Smooth muscle cell (in vitro differentiated cells): ENCODE measurements around the gene ACAD10. TPM values are rescaled to one million over a fixed set of nuclear protein-coding genes. Genes with fewer than 3 reads are reported as not detected.

Source experiments
- DNase-seq: peaks from one replicate; lab custom pipeline; 2025; ENCODE audit not compliant: unreplicated experiment; lab: John Stamatoyannopoulos, UW
- H2AFZ ChIP-seq: fragments of 200-600 bp; sonication (generic); 2 replicates; pipeline ENCODE4 v1.6.0; 2016; ENCODE audit warnings: antibody characterized with exemption, low read depth, mild to moderate bottlenecking
- H3F3A ChIP-seq: fragments of 200-600 bp; sonication (generic); 2 replicates; pipeline ENCODE4 v1.6.0; 2017; ENCODE audit warnings: antibody characterized with exemption, low read depth
- H3K27ac ChIP-seq: fragments of 200-600 bp; sonication (generic); 2 replicates; pipeline ENCODE4 v1.5.1; 2016; ENCODE audit warnings: low read depth, mild to moderate bottlenecking
- H3K27me3 ChIP-seq: fragments of 200-600 bp; sonication (generic); 2 replicates; pipeline ENCODE4 v1.6.1; 2016; ENCODE audit warnings: low read depth, mild to moderate bottlenecking
- H3K36me3 ChIP-seq: fragments of 200-600 bp; sonication (generic); 2 replicates; pipeline ENCODE4 v1.5.1; 2016; ENCODE audit warnings: low read depth
- H3K4me1 ChIP-seq: fragments of 200-600 bp; sonication (generic); 2 replicates; pipeline ENCODE4 v1.5.1; 2016; ENCODE audit warnings: low read depth
- H3K4me2 ChIP-seq: fragments of 200-600 bp; sonication (generic); 2 replicates; pipeline ENCODE4 v1.6.0; 2016; ENCODE audit warnings: mild to moderate bottlenecking
- H3K4me3 ChIP-seq: fragments of 200-600 bp; sonication (generic); 2 replicates; pipeline ENCODE4 v1.5.1; 2016; ENCODE audit warnings: mild to moderate bottlenecking
- H3K79me2 ChIP-seq: fragments of 200-600 bp; sonication (generic); 2 replicates; pipeline ENCODE4 v1.6.0; 2016; ENCODE audit warnings: low read depth, mild to moderate bottlenecking
- H3K9ac ChIP-seq: fragments of 200-600 bp; sonication (generic); 2 replicates; pipeline ENCODE4 v1.6.0; 2016; ENCODE audit warnings: low read depth
- H3K9me3 ChIP-seq: fragments of 200-600 bp; sonication (generic); replicated peaks from 2 replicates; pipeline ENCODE4 v1.5.1; 2016; ENCODE audit warnings: low read depth
- H4K20me1 ChIP-seq: fragments of 200-600 bp; sonication (generic); 2 replicates; pipeline ENCODE4 v1.6.0; 2016; ENCODE audit warnings: low read depth
- WGBS: methylation state at CpG from one replicate; pipeline ENCODE4 v1.1.7; 2016; ENCODE audit warnings: low lambda C conversion rate; 5-methylcytosine and 5-hydroxymethylcytosine counted together
- polyA plus RNA-seq: library from polyadenylated mRNA; unstranded; fragments of >200 nt; fragmentation: Nextera tagmentation; extraction: Ambion mirVana; gene quantifications from 2 replicates; pipeline ENCODE4 v1.2.1, GENCODE V29; 2016
- total RNA-seq: library from RNA; depleted of rRNA; stranded (reverse); fragments of >200 nt; gene quantifications from 2 replicates; pipeline ENCODE4 v1.2.3, GENCODE V29; 2014
- TF ChIP-seq, protein P1 (sequence below): fragments of 200-600 bp; sonication (generic); IDR thresholded peaks from 2 replicates; pipeline ENCODE4 v1.5.1; 2017; ENCODE audit warnings: borderline replicate concordance, mild to moderate bottlenecking, antibody characterized with exemption; ENCODE audit not compliant: insufficient read depth, poor library complexity, severe bottlenecking

ACAD10 gene
- total and polyA plus RNA-seq, 2 experiments from 2014 or later: 13.4 to 14.9 TPM

DNA sequence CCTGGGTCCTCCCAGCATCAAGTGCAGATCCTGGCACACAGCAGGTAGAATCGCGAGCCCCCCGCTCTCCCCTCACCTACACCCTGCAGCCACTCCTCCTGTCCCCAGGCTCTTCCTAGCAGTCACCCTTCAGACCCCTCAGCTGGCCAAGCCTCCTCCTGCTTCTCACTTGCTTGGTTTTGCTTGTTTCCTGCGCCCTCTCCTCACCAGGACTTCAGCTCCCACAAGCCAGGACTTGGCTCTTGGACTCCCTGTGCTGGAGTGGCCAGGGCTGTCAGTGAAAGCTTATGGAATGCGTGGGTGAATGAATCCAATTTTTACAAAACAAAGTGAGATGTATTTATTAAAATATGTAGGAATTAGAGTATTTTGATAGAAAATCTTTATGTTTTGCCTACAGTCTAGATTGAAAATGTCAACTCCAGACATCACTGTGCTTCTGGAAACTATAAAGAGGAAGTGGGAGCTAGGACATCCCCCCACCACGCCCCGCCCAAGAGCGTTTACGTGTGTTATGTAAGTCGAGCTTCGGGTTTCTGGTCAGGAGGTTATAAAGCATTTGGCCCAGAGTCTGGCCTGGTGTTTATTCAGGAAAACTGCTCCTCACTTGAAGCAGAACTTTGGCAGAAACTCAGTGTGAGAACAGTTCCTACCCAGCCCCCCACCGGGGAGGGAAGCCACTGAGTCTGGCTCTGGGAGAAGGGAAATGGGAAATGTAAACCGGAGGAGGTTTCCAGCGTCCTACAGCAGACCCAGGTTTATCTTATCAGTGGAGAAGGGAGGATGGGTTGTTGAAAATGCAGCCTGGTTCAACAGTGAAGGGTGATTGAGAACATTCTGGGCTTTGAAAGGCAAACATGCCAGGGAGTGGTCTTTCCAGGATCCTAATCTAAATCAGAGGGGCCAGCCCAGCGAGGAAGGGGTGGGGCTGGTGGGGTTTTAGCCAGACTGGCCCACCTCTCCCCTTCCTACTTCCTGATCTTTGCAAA, 89.6 kb downstream of the ACAD10 start:
- TF ChIP-seq, protein P1, sequence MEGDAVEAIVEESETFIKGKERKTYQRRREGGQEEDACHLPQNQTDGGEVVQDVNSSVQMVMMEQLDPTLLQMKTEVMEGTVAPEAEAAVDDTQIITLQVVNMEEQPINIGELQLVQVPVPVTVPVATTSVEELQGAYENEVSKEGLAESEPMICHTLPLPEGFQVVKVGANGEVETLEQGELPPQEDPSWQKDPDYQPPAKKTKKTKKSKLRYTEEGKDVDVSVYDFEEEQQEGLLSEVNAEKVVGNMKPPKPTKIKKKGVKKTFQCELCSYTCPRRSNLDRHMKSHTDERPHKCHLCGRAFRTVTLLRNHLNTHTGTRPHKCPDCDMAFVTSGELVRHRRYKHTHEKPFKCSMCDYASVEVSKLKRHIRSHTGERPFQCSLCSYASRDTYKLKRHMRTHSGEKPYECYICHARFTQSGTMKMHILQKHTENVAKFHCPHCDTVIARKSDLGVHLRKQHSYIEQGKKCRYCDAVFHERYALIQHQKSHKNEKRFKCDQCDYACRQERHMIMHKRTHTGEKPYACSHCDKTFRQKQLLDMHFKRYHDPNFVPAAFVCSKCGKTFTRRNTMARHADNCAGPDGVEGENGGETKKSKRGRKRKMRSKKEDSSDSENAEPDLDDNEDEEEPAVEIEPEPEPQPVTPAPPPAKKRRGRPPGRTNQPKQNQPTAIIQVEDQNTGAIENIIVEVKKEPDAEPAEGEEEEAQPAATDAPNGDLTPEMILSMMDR: no peak
- Histone ChIP-seq H3F3A (peaks cover 20% of the 10 kb centered on the region), H3K79me2 (peaks cover 56% of the 10 kb centered on the region), H3K9me3 (no peaks in the 10 kb centered on the region), H2AFZ (no peak overlapping the region), H3K9ac (no peak overlapping the region), H3K36me3 (no peaks in the 10 kb centered on the region), H3K4me3 (peak overlapping the region; percentile 14), H3K4me2 (peak overlapping the region; percentile 76), H3K27ac (peak overlapping the region; percentile 47), H3K4me1 (peaks cover 22% of the 10 kb centered on the region), H4K20me1 (peaks cover 76% of the 10 kb centered on the region), H3K27me3 (no peaks in the 10 kb centered on the region)
- peak; percentile 17 for DNase-seq
- WGBS: 32% methylated on average over 15 of the region's 15 CpGs

DNA sequence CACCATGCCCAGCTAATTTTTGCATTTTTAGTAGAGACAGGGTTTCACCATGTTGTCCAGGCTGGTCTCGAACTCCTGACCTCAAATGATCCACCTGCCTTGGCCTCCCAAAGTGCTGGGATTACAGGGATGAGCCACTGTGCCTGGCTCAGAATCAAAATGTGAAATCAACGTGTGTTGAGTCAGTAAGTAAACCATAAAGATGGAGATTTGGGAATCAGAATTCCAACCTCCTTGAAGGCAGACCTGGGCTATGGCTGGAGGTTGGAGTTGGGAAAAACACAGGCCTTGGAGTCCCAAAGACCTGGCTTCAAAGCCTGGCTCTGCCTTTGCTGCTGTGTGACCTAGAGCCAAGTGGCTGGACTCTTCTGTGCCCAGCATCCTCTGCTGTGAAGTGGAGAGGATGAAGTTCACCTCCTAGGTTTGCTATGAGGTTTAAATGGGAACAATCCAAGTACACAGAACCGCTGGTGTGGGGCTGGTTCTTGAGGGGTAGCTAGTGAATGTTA, 91.0 kb downstream of the ACAD10 start:
- Histone ChIP-seq H4K20me1 (peaks cover 68% of the 10 kb centered on the region), H3K27me3 (no peaks in the 10 kb centered on the region), H3K4me1 (peaks cover 22% of the 10 kb centered on the region), H3F3A (peaks cover 20% of the 10 kb centered on the region), H3K4me3 (no peak overlapping the region), H3K9me3 (no peaks in the 10 kb centered on the region), H3K36me3 (no peaks in the 10 kb centered on the region), H3K79me2 (peaks cover 53% of the 10 kb centered on the region), H3K4me2 (no peak overlapping the region), H3K27ac (no peak overlapping the region), H2AFZ (no peak overlapping the region), H3K9ac (no peak overlapping the region)
- WGBS: 82% methylated on average over 3 of the region's 3 CpGs
- TF ChIP-seq, protein P1: no peak
- no peak for DNase-seq

DNA sequence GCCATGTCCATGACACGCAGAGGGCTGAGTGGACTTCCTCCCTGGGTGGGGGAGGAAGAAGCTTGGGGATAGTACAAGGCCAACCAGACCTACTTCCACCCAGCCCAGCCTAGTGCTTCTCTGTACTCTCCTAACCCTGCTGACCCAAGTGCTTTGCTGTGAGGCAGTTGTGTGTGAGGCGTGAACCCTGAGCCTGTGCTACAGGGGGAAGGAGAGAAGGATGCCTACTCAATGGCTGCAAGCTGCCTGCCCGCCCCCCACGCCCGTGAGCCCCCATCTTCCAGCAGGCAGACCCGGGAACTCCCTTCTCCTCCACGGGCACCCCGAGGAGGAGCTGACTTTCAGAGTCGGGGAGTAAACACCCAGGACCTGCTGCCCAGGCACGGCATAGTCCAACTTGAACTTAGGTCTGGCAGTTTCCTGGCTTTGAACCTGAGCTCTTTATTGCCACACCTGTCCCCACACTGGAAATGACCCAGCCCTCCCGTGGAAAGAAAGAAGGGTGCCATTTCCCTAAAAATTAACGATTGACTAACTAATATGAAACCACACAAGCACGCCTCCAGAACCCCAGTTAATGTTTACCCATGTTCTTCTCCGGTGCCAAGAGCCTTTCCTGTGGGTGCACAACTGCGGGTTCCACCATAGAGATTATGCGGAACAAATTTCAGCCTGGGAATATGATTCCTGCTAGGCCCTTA, 91.6 kb downstream of the ACAD10 start:
- Histone ChIP-seq H3K9ac (no peak overlapping the region), H3K27me3 (no peaks in the 10 kb centered on the region), H3K4me3 (no peak overlapping the region), H4K20me1 (peaks cover 63% of the 10 kb centered on the region), H3F3A (peaks cover 20% of the 10 kb centered on the region), H3K79me2 (peaks cover 48% of the 10 kb centered on the region), H3K9me3 (no peaks in the 10 kb centered on the region), H3K4me1 (peaks cover 22% of the 10 kb centered on the region), H3K27ac (no peak overlapping the region), H2AFZ (no peak overlapping the region), H3K4me2 (no peak overlapping the region), H3K36me3 (no peaks in the 10 kb centered on the region)
- 98% methylated on average over 16 of the region's 16 CpGs for whole genome bisulfite sequencing
- TF ChIP-seq, protein P1: no peak
- DNase-seq: no peak
